Measurements from ENCODE around the gene SYT2. TPM values are rescaled to one million over a fixed set of nuclear protein-coding genes. Genes with fewer than 3 reads are reported as not detected.
"Not testable (repeated sequence)": the region's sequence is repeated elsewhere in the genome, so short reads cannot be mapped to it uniquely, and the experiment has no call there.

The SYT2 gene
- polyA plus RNA-seq, 1 experiment: not detected

DNA sequence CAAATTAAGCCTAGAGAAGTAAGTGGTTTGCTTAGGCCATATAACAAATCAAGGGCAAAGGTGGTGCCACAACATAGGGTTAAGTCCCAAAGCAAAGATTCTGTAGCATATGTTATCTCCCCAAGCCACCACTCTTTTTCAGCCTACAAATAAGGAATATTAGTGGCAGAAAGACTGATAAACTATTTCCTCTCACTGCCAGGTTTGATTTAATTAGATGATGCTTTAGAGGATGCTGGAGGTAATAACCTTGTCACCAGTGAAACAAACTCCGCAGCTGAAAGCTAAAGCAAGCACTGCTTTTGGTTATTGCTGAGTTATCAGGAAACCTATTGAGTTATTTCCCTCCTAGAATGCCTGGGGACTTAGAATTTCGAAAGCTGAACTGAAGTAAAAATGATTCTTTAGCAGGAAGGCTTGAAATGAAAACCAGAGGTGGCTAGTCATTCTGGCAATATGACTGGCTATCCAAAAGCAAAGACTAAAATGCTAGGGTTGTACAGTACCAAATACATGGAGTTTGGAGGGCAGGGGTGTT is 145.2 kb downstream of the SYT2 start:
- Histone ChIP-seq H3K27me3 (ENCODE audit: control insufficient read depth, insufficient read depth, low read length) (no peaks in the 10 kb centered on the region), H3K36me3 (ENCODE audit: control insufficient read depth, insufficient read depth, low read length) (peaks cover 1% of the 10 kb centered on the region), H3K4me3 (ENCODE audit: low read depth, low read length) (no peak overlapping the region)
- no peak for DNase-seq (ENCODE audit: low read depth)
- POLR2A ChIA-PET: no interaction called here
- CTCF ChIA-PET: interaction anchor here (0.7 to 1.4 kb wide), 2 partner anchors 9 to 35 kb away, joined by 3 read pairs; no protein-coding TSS in a partner anchor
- TF ChIP-seq, protein P1, sequence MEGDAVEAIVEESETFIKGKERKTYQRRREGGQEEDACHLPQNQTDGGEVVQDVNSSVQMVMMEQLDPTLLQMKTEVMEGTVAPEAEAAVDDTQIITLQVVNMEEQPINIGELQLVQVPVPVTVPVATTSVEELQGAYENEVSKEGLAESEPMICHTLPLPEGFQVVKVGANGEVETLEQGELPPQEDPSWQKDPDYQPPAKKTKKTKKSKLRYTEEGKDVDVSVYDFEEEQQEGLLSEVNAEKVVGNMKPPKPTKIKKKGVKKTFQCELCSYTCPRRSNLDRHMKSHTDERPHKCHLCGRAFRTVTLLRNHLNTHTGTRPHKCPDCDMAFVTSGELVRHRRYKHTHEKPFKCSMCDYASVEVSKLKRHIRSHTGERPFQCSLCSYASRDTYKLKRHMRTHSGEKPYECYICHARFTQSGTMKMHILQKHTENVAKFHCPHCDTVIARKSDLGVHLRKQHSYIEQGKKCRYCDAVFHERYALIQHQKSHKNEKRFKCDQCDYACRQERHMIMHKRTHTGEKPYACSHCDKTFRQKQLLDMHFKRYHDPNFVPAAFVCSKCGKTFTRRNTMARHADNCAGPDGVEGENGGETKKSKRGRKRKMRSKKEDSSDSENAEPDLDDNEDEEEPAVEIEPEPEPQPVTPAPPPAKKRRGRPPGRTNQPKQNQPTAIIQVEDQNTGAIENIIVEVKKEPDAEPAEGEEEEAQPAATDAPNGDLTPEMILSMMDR (IDR thresholded peaks at IDR 0.05; ENCODE audit: insufficient read depth, low read depth, low read length): no peak

DNA sequence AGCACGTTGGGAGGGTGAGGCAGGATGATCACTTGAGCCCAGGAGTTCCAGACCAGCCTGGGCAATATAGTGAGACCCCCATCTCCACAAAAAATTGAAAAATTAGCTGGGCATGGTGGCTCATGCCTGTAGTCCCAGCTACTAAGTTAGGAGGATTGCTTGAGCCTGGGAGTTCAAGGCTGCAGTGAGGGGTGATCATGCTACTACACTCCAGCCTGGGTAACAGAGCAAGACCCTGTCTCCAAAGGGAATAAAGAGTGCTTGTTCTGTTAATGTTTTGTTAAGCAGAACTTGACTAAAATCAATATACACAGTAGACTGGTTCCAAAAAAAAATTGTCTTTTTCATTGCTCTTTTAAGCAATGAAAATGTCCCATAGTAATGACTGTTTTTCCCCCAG is 146.4 kb downstream of the SYT2 start:
- DNase-seq (ENCODE audit: low read depth): no peak
- ChIA-PET POLR2A (no interaction called here), CTCF (interaction anchor here (1.4 kb wide), 1 partner anchor 36 kb away, joined by 3 read pairs; no protein-coding TSS in a partner anchor)
- TF ChIP-seq, protein P1 (IDR thresholded peaks at IDR 0.05; ENCODE audit: insufficient read depth, low read depth, low read length): no peak
- Histone ChIP-seq H3K27me3 (ENCODE audit: control insufficient read depth, insufficient read depth, low read length) (no peaks in the 10 kb centered on the region), H3K4me3 (ENCODE audit: low read depth, low read length) (no peak overlapping the region), H3K36me3 (ENCODE audit: control insufficient read depth, insufficient read depth, low read length) (peaks cover 1% of the 10 kb centered on the region)

DNA sequence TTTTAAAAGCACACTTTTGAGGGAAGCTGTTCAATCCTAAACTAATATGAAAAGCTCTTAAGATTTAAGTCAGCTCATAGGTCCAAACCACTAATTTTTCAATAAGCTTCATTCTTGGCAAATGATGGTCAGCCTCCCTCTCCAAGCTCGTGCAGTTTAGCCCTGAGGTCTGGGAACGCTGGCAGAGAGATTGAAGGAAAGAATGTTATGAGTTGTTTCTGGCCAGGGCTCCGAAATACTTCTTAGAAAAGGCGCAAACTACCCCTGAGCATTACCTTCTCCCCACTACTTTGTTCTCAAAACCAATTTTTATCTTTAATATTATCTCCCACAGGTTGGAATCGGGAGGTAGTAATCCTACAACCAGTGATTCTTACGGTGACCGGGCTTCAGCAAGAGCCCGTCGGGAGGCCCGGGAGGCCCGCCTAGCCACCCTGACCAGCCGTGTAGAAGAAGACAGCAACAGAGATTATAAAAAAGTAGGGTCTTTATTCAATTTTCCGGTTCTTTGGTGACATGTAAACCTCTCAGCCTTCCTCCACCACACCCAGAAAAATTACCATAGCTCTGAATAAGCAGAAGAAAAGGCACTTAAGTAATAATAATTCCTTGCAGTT is 147.7 kb downstream of the SYT2 start:
- H3K36me3 ChIP-seq (ENCODE audit: control insufficient read depth, insufficient read depth, low read length): peaks cover 1% of the 10 kb centered on the region
- ChIA-PET CTCF (interaction anchor here (0.8 to 2.1 kb wide), 5 partner anchors 9 to 38 kb away, joined by 3 to 11 read pairs (median 5); no protein-coding TSS in a partner anchor), POLR2A (no interaction called here)
- DNase-seq (ENCODE audit: low read depth): no peak
- H3K4me3 ChIP-seq (ENCODE audit: low read depth, low read length): no peak overlapping the region
- no peaks in the 10 kb centered on the region for H3K27me3 ChIP-seq (ENCODE audit: control insufficient read depth, insufficient read depth, low read length)
- TF ChIP-seq, protein P1 (IDR thresholded peaks at IDR 0.05; ENCODE audit: insufficient read depth, low read depth, low read length): no peak

DNA sequence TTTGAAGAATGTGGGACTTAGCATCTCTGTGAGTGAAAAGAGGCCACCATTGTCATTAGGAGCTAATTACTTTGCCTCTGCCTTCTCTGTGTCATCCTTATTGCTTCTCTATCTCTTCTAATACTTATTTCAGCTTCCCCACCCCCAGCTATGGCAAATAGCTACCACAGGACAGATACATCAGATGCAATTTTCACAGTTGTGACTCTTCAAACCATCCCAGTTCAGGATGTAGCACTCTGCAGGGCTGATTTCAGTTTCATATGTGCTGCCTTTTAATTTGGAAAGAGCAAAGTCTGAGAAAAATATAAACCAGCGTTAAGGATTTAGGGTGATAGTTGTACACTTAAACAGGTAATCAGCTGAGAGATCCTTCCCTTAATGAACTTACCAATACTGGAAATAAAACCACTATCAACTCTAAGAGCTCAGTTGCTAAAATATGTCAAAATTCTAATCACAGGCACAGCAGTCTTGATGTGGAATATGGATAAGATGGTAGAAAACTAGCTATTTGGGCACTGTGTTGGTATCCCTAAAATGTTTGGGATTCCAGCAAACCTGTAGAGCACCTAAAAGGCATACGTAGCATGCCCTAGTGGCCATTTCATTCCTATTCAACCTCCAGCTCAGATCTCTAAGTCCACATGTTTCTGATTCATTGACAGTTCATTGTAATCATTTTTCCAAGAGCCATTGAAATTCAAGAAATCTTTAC is 148.4 kb downstream of the SYT2 start:
- Histone ChIP-seq H3K36me3 (ENCODE audit: control insufficient read depth, insufficient read depth, low read length) (peaks cover 1% of the 10 kb centered on the region), H3K4me3 (ENCODE audit: low read depth, low read length) (no peak overlapping the region), H3K27me3 (ENCODE audit: control insufficient read depth, insufficient read depth, low read length) (no peaks in the 10 kb centered on the region)
- DNase-seq (ENCODE audit: low read depth): no peak
- CTCF ChIA-PET: interaction anchor here (0.8 to 2.1 kb wide), 5 partner anchors 10 to 39 kb away, joined by 3 to 11 read pairs (median 5); no protein-coding TSS in a partner anchor
- TF ChIP-seq, protein P1 (IDR thresholded peaks at IDR 0.05; ENCODE audit: insufficient read depth, low read depth, low read length): peak; percentile 29; the same call in 1 of the 2 replicates
- POLR2A ChIA-PET: interaction anchor here (0.5 kb wide), 1 partner anchor 16 kb away, joined by 3 read pairs; no protein-coding TSS in a partner anchor

DNA sequence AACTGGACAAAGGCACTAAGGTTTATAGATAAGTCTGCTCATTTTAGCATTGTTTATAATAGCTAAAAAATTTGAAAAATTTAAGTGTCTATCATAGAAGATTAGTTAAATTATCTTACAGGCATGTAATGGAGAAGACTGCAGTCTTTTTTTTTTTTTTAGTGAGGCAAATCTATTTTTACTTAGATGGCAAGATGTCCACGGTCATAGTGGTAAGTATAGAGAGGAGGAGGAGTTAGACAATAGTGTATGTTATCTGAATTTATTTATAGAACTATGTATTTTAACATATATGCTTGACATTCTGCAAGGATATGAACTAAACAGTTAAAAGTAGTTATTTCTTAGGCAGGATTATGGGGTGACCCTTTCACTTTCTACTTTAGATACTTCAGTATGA is 149.0 kb downstream of the SYT2 start:
- POLR2A ChIA-PET: interaction anchor here (0.5 kb wide), 1 partner anchor 17 kb away, joined by 3 read pairs; no protein-coding TSS in a partner anchor
- CTCF ChIA-PET: interaction anchor here (0.6 to 2.1 kb wide), 3 partner anchors 11 to 39 kb away, joined by 4 to 11 read pairs (median 8); no protein-coding TSS in a partner anchor
- DNase-seq (ENCODE audit: low read depth): no peak
- Histone ChIP-seq H3K27me3 (ENCODE audit: control insufficient read depth, insufficient read depth, low read length) (no peaks in the 10 kb centered on the region), H3K4me3 (ENCODE audit: low read depth, low read length) (no peak overlapping the region), H3K36me3 (ENCODE audit: control insufficient read depth, insufficient read depth, low read length) (peaks cover 1% of the 10 kb centered on the region)
- TF ChIP-seq, protein P1 (IDR thresholded peaks at IDR 0.05; ENCODE audit: insufficient read depth, low read depth, low read length): no peak

DNA sequence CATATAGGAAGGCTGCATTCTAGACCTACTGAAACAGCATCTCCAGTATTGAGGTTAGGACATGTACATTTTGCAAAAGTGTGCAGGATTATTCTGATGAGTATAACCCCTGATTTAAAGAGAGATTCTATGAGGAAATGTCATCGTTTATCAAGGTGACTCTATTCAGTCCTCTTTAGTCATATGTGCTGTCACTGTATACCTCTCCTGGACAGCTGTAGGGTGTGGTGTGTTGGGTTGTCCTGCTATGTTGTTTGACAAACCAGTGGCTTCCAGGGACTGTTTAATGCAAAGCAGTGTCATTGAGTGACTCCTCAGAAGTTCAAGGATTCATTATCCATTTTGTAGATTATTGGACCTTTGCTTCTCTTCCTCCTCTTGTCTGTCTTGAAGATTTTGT is 152.6 kb downstream of the SYT2 start:
- H3K27me3 ChIP-seq (ENCODE audit: control insufficient read depth, insufficient read depth, low read length); H3K4me3 ChIP-seq (ENCODE audit: low read depth, low read length); POLR2A ChIA-PET; H3K36me3 ChIP-seq (ENCODE audit: control insufficient read depth, insufficient read depth, low read length); CTCF ChIA-PET; DNase-seq (ENCODE audit: low read depth): not testable (repeated sequence)

DNA sequence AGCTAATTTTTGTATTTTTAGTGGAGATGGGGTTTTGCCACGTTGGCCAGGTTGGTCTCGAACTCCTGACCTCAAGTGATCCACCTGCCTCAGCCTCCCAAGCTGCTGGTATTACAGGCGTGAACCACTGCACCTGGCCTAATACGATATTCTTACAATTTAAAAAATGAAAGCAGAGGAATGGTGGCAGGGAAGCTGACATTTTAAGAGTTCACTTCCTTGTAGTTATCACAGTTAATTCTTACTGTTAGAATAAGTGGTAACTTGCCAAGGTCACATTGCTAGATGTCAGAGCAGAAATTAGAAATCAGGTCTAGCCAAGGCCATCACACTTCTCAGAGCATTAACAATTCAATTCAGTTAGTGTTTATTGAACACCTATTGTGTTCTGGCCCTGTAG is 154.2 kb downstream of the SYT2 start:
- H3K27me3 ChIP-seq (ENCODE audit: control insufficient read depth, insufficient read depth, low read length); DNase-seq (ENCODE audit: low read depth); H3K36me3 ChIP-seq (ENCODE audit: control insufficient read depth, insufficient read depth, low read length); H3K4me3 ChIP-seq (ENCODE audit: low read depth, low read length); CTCF ChIA-PET; POLR2A ChIA-PET: not testable (repeated sequence)

All from BJ (cell line).